HEK293 (cell line): Measurements from ENCODE around the gene EFCAB14.

Experiments used
- CTCF ChIA-PET: fragments of 350-600 bp; formaldehyde crosslinking; extraction: SDS; loops from one replicate; lab custom pipeline; 2021; ENCODE audit warnings: antibody characterized with exemption; lab: Yijun Ruan, JAX
- POLR2A ChIA-PET: fragments of 300-600 bp; formaldehyde crosslinking; extraction: SDS; loops from one replicate; lab custom pipeline; 2020; ENCODE audit warnings: antibody characterized with exemption, inconsistent platforms; lab: Yijun Ruan, JAX
- H3K27ac ChIP-seq: fragments of 200-500 bp; sonication (Bioruptor generic); 2 replicates; pipeline ENCODE4 v1.5.1; 2014; ENCODE audit warnings: low read depth, low read length, control low read depth, inconsistent platforms; ENCODE audit errors: extremely low read depth
- H3K36me3 ChIP-seq, 2 experiments: fragments of 200-500 bp in 1 of 2; sonication (Bioruptor generic) in 1 of 2; 1 replicate in 1 of 2; 2 replicates in 1 of 2; pipeline ENCODE4 v1.5.1; 2014 to 2017; ENCODE audit warnings: inconsistent platforms in 2 of 2, low read length in 2 of 2; ENCODE audit not compliant: control insufficient read depth in 2 of 2, insufficient read depth in 1 of 2
- H3K4me1 ChIP-seq: fragments of 200-500 bp; sonication (Bioruptor generic); 2 replicates; pipeline ENCODE4 v1.5.1; 2014; ENCODE audit warnings: mild to moderate bottlenecking, low read length, inconsistent platforms; ENCODE audit not compliant: control insufficient read depth, insufficient read depth
- H3K4me3 ChIP-seq: 2 replicates; pipeline ENCODE4 v1.5.1; 2011; ENCODE audit warnings: low read depth, mild to moderate bottlenecking, control low read depth, low read length, moderate library complexity
- H3K9me3 ChIP-seq: fragments of 200-500 bp; sonication (Bioruptor generic); 2 replicates; pipeline ENCODE4 v1.5.1; 2014; ENCODE audit warnings: low read depth, low read length, inconsistent platforms; ENCODE audit not compliant: control insufficient read depth, insufficient read depth
- AEBP2 ChIP-seq: fragments of 450-650 bp; formaldehyde crosslinking; IDR thresholded peaks from 2 replicates; pipeline ENCODE4 v1.5.1; 2016; ENCODE audit warnings: missing biosample characterization, missing genetic modification characterization, borderline replicate concordance
- HOXD13 ChIP-seq: sonication (generic); formaldehyde crosslinking; IDR thresholded peaks from 2 replicates; pipeline ENCODE4 v1.8.0; 2022; ENCODE audit warnings: missing genetic modification reagents, borderline replicate concordance
- INSM2 ChIP-seq: fragments of 450-650 bp; formaldehyde crosslinking; IDR thresholded peaks from 2 replicates; pipeline ENCODE4 v1.5.1; 2016; ENCODE audit warnings: missing biosample characterization, missing genetic modification characterization
- KLF1 ChIP-seq: fragments of 450-650 bp; formaldehyde crosslinking; IDR thresholded peaks from 2 replicates; pipeline ENCODE4 v1.5.1; 2016; ENCODE audit warnings: missing biosample characterization, missing genetic modification characterization
- SETDB1 ChIP-seq: IDR thresholded peaks from one replicate; pipeline ENCODE4 v1.6.1; 2017; ENCODE audit warnings: mild to moderate bottlenecking, low read length, moderate library complexity, mixed read lengths; ENCODE audit not compliant: insufficient read length
- ZNF146 ChIP-seq: fragments of 450-650 bp; formaldehyde crosslinking; IDR thresholded peaks from 2 replicates; pipeline ENCODE4 v1.5.1; 2016; ENCODE audit warnings: missing biosample characterization, missing genetic modification characterization
- ZNF148 ChIP-seq: fragments of 450-650 bp; formaldehyde crosslinking; IDR thresholded peaks from 2 replicates; pipeline ENCODE4 v1.5.0; 2017; ENCODE audit warnings: missing biosample characterization, missing genetic modification characterization, borderline replicate concordance
- ZNF2 ChIP-seq: fragments of 450-650 bp; formaldehyde crosslinking; IDR thresholded peaks from 2 replicates; pipeline ENCODE4 v1.5.1; 2016; ENCODE audit warnings: missing biosample characterization, missing genetic modification characterization
- ZNF239 ChIP-seq: fragments of 450-650 bp; formaldehyde crosslinking; IDR thresholded peaks from 2 replicates; pipeline ENCODE4 v1.5.1; 2016; ENCODE audit warnings: missing biosample characterization, missing genetic modification characterization
- ZNF248 ChIP-seq: fragments of 450-650 bp; formaldehyde crosslinking; IDR thresholded peaks from 2 replicates; pipeline ENCODE4 v1.5.1; 2017; ENCODE audit warnings: missing biosample characterization, missing genetic modification characterization
- ZNF292 ChIP-seq: fragments of 450-650 bp; formaldehyde crosslinking; IDR thresholded peaks from 2 replicates; pipeline ENCODE4 v1.5.1; 2016; ENCODE audit warnings: low read depth, missing biosample characterization, missing genetic modification characterization, borderline replicate concordance
- ZNF335 ChIP-seq: fragments of 450-650 bp; formaldehyde crosslinking; conservative IDR thresholded peaks from 2 replicates; pipeline ENCODE4 v1.5.1; 2016; ENCODE audit warnings: missing biosample characterization, missing genetic modification characterization
- ZNF513 ChIP-seq: fragments of 450-650 bp; IDR thresholded peaks from 2 replicates; pipeline ENCODE4 v1.5.1; 2018; ENCODE audit warnings: missing biosample characterization, missing genetic modification characterization
- ZNF571 ChIP-seq: fragments of 450-650 bp; formaldehyde crosslinking; IDR thresholded peaks from 2 replicates; pipeline ENCODE4 v1.5.0; 2017; ENCODE audit warnings: missing biosample characterization, missing genetic modification characterization
- ZNF621 ChIP-seq: fragments of 450-650 bp; formaldehyde crosslinking; IDR thresholded peaks from 2 replicates; pipeline ENCODE4 v1.5.1; 2017; ENCODE audit warnings: missing biosample characterization, missing genetic modification characterization
- ZNF664 ChIP-seq: fragments of 450-650 bp; formaldehyde crosslinking; IDR thresholded peaks from 2 replicates; pipeline ENCODE4 v1.5.1; 2016; ENCODE audit warnings: missing biosample characterization, missing genetic modification characterization
- ZNF701 ChIP-seq: fragments of 450-650 bp; formaldehyde crosslinking; IDR thresholded peaks from 2 replicates; pipeline ENCODE4 v1.5.1; 2016; ENCODE audit warnings: missing biosample characterization, missing genetic modification characterization
- ZNF830 ChIP-seq: fragments of 450-650 bp; IDR thresholded peaks from 2 replicates; pipeline ENCODE4 v1.5.0; 2018; ENCODE audit warnings: missing biosample characterization, missing genetic modification characterization, low read depth, mild to moderate bottlenecking, moderate library complexity
- ZSCAN18 ChIP-seq: fragments of 450-650 bp; formaldehyde crosslinking; IDR thresholded peaks from 2 replicates; pipeline ENCODE4 v1.5.1; 2016; ENCODE audit warnings: missing biosample characterization, missing genetic modification characterization

EFCAB14 gene

GRCh38 chr1:46650491-46650890, 68.4 kb downstream of the EFCAB14 start:
- POLR2A ChIA-PET = no interaction called here

GRCh38 chr1:46649764-46650163, 69.2 kb downstream of the EFCAB14 start:
- ChIA-PET CTCF (interaction anchor here (0.6 to 1.1 kb wide), 5 partner anchors 20 to 203 kb away, joined by 3 read pairs; no protein-coding TSS in a partner anchor), POLR2A (no interaction called here)
- Histone ChIP-seq H3K9me3 (no peaks in the 10 kb centered on the region), H3K27ac (no peak overlapping the region), H3K36me3 (peaks cover 26 to 72% of the 10 kb centered on the region in 2 experiments), H3K4me1 (no peaks in the 10 kb centered on the region), H3K4me3 (no peak overlapping the region)
- TF ChIP-seq ZNF335 (tag by site-specific recombination) (no peak), ZNF513 (tag by site-specific recombination) (no peak), ZNF248 (tag by site-specific recombination) (peak; percentile 91), ZNF292 (no peak)

More at GRCh38 chr1:46650491-46650890, 68.4 kb downstream of the EFCAB14 start:
- H3K4me3 ChIP-seq = no peak overlapping the region
- H3K27ac ChIP-seq = no peak overlapping the region
- TF ChIP-seq ZNF701 (tag by site-specific recombination) (no peak), ZNF146 (peak; percentile 93)
- peaks cover 23 to 76% of the 10 kb centered on the region in 2 experiments for H3K36me3 ChIP-seq
- CTCF ChIA-PET = no interaction called here
- H3K9me3 ChIP-seq = no peaks in the 10 kb centered on the region
- H3K4me1 ChIP-seq = no peaks in the 10 kb centered on the region

- Histone ChIP-seq H3K4me1 (peaks cover 5% of the 10 kb centered on the region), H3K36me3 (peaks cover 26 to 65% of the 10 kb centered on the region in 2 experiments), H3K4me3 (no peak overlapping the region), H3K27ac (no peak overlapping the region), H3K9me3 (no peaks in the 10 kb centered on the region)
- ChIA-PET POLR2A (no interaction called here), CTCF (no interaction called here)
- no peak for TF ChIP-seq AEBP2 (tag by site-specific recombination)
- no peak for TF ChIP-seq ZSCAN18 (tag by site-specific recombination)
- TF ChIP-seq ZNF571 (tag by site-specific recombination) = no peak
- peak; percentile 47 for TF ChIP-seq SETDB1
These were observed 71.3 kb downstream of the EFCAB14 start for GRCh38 chr1:46647611-46648010.

GRCh38 chr1:46646844-46647243, 72.1 kb downstream of the EFCAB14 start:
- CTCF ChIA-PET = no interaction called here
- no peak overlapping the region for H3K27ac ChIP-seq
- no peak overlapping the region for H3K4me3 ChIP-seq
- H3K36me3 ChIP-seq = peaks cover 20 to 64% of the 10 kb centered on the region in 2 experiments
- H3K4me1 ChIP-seq = peaks cover 5% of the 10 kb centered on the region
- POLR2A ChIA-PET = no interaction called here
- no peaks in the 10 kb centered on the region for H3K9me3 ChIP-seq
- TF ChIP-seq ZNF148 (no peak), ZNF2 (tag by site-specific recombination) (no peak), ZNF239 (no peak), ZNF664 (tag by site-specific recombination) (no peak), HOXD13 (no peak), KLF1 (tag by site-specific recombination) (no peak), ZNF621 (tag by site-specific recombination) (no peak), ZNF701 (tag by site-specific recombination) (no peak), INSM2 (no peak), ZNF830 (tag by site-specific recombination) (no peak)
